ENCODE measurements around the gene TUSC2.
"Not testable (repeated sequence)": the region's sequence is repeated elsewhere in the genome, so short reads cannot be mapped to it uniquely, and the experiment has no call there.

Gene TUSC2

DNA sequence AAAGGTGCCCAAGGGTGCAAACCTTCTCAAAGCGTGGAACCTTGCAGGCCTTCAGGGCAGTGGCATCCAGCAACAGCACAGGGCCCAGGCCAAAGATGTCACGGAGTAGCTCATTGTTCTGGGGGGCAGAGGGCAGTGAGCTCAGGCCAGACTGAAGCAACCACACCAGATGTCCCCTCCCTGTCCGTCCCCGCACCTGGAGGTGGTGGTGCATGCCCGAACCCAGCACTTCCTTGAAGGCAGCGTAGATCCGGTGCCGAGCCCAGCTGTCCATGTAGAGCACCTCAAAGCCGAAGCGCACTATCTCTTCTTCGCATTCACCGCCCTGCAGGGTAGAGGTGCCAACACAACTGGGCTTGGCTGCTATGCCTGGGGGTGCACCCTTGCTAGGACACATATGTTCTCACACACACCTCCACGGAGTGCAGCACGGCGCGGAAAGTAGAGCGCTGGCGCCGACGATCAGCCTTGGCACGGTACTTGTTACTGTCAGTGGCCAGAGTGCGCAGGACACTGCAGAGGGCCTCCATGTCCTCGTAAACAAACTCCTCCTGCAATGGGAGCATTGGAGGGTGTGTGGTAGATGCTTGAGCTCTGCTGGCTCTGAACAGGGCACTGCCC is 39.5 kb downstream of the TUSC2 start:
- in situ Hi-C loops (cut with HindIII; ENCODE audit: low pct_ligation_motif_present, low pct_unique_long_range_greater_than_20kb, low sequenced_read_pairs), result no loop called here
- DNase-seq, result no peak

DNA sequence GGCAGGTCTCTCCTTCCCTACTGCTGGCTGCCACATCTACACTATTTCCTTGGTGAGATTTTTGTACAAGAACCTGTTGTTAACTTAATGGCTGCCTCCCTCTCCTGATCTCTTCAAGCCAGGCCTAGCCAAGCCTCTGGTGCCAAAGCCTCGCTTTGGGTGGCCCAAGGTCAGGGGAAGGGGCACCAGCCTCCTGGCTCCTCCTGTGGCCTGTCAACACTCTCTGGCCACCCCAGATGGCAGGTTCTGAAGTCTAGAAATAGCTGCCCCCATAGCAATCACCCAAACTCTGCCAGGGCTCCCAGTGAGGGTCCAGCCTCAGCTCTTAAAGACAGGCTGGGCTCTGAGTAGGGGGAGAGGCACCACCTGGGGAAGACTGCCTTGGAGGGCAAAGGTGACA is 40.8 kb downstream of the TUSC2 start:
- DNase-seq, result no peak
- in situ Hi-C loops (cut with HindIII; ENCODE audit: low pct_ligation_motif_present, low pct_unique_long_range_greater_than_20kb, low sequenced_read_pairs), result no loop called here

DNA sequence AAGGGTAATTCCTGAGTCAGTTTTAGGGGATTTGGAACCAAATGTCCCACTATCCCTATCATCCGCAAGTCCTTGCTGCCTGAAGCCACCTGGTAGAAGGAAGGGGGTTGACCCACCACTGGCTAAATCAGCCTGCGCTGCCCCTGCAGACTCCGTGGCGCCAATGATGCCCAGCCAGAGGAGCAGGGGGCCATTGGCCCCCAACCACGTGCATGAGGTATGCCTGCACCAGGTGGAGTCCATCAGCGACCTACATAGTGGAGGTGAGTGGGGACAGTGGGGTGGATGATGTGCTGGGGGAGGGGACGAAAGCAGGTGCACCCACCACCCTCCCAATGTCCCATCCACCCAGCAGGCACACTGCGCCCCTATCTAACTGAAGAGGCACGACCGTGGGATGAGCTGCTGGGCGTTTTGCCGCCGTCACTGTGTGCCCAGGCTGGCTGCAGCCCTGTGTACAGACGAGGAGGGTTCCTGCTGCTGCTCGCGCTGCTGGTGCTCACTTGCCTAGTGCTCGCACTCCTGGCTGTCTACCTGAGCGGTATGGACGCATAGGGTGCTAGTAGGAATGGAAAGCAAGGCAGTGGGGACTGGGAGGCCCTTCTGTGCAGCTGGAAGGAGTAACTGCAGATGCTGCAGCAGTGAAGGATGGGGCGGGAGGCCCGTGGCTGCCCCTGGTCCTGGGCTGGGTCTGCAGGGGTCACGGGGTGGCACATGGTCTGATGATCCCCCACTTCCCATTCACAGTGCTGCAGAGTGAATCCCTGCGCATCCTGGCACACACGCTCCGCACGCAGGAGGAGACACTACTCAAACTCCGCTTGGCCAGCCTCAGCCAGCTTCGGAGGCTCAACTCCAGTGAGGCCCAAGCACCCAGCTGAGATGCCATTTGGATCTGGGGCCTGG is 41.4 kb downstream of the TUSC2 start:
- in situ Hi-C loops (cut with HindIII; ENCODE audit: low pct_ligation_motif_present, low pct_unique_long_range_greater_than_20kb, low sequenced_read_pairs), result no loop called here
- no peak for DNase-seq

DNA sequence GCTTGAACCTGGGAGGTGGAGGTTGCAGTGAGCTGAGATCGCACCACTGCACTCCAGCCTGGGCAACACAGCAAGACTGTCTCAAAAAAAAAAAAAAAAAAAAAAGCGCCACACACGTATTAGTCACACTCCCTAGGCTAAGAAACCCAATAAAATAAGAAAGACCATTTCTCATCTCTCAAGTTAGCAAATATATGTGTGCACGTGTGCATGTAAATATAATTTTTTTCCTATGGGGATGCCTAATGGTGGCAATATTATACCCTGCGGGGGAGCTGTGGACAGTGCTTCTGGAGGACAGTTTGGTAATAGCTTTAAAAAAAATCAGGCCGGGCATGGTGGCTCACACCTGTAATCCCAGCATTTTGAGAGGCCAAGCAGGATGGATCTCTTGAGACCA is 43.9 kb downstream of the TUSC2 start:
- in situ Hi-C loops (cut with HindIII; ENCODE audit: low pct_ligation_motif_present, low pct_unique_long_range_greater_than_20kb, low sequenced_read_pairs); DNase-seq: not testable (repeated sequence)

- in situ Hi-C loops (cut with HindIII; ENCODE audit: low pct_ligation_motif_present, low pct_unique_long_range_greater_than_20kb, low sequenced_read_pairs), result no loop called here
- no peak for DNase-seq
Observed at GRCh38 chr3:50279255-50280016, 48.6 kb downstream of the TUSC2 start.

DNA sequence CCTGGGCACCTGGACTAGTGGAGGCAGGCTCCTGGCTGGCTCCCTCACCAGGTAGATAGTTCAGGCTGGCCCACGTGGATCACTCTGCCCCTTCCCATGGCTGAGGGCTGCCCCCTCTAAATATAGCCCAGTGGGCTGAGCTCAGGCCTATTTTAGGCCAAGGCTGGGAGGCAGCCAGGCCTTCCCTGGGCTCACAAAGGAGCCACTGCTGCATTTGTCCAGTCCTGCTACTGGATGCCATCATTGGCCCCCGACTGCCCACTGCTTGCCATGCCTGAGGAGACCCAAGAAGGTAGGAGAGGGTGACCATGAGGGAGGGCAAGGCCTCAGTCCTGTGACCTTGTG is 49.2 kb downstream of the TUSC2 start, which contains the start of gene LSMEM2:
LSMEM2 (plus strand) TSS at position 208 of the 345 bp plus-strand sequence; CDS start at position 235, 27 bp downstream.
- DNase-seq, result no peak
- in situ Hi-C loops (cut with HindIII; ENCODE audit: low pct_ligation_motif_present, low pct_unique_long_range_greater_than_20kb, low sequenced_read_pairs), result no loop called here

GRCh38 chr3:50278123-50278879 is 49.7 kb downstream of the TUSC2 start:
- no peak for DNase-seq
- in situ Hi-C loops (cut with HindIII; ENCODE audit: low pct_ligation_motif_present, low pct_unique_long_range_greater_than_20kb, low sequenced_read_pairs), result no loop called here

- in situ Hi-C loops (cut with HindIII; ENCODE audit: low pct_ligation_motif_present, low pct_unique_long_range_greater_than_20kb, low sequenced_read_pairs), result no loop called here
Observed at GRCh38 chr3:50276762-50277101, 51.3 kb downstream of the TUSC2 start.

DNA sequence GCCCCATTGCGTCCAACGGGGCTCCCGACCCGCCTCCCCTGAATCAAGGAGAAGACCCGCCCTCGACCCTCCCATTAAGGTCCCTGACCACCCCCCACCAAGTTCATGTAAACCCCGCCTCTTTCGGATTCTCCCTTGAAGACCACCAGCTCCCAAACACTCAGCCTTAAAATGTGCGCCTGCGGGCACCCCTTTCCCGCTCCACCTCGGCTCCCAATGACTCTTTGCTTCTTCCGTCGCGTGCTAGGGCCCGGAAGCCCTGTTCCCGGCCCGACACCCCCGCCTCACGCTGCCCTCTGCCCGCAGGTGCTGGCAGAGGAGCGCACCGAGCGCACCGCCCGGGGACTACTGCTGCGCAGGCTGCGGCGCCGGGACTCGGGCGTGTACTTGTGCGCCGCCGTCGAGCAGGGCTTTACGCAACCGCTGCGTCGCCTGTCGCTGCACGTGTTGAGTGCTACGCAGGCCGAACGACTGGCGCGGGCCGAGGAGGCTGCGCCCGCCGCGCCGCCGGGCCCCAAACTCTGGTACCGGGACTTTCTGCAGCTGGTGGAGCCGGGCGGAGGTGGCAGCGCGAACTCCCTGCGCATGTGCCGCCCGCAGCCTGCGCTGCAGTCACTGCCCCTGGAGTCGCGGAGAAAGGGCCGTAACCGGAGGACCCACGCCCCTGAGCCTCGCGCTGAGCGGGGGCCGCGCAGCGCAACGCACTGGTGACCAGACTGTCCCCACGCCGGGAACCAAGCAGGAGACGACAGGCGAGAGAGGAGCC is 51.8 kb downstream of the TUSC2 start:
- DNase-seq, result no peak

More at GRCh38 chr3:50276762-50277101, 51.3 kb downstream of the TUSC2 start:
- DNase-seq, result no peak

GRCh38 chr3:50275141-50275995 is 52.7 kb downstream of the TUSC2 start:
- DNase-seq, result no peak
- in situ Hi-C loops (cut with HindIII; ENCODE audit: low pct_ligation_motif_present, low pct_unique_long_range_greater_than_20kb, low sequenced_read_pairs), result no loop called here

More for the DNA sequence above, 51.8 kb downstream of the TUSC2 start:
- in situ Hi-C loops (cut with HindIII; ENCODE audit: low pct_ligation_motif_present, low pct_unique_long_range_greater_than_20kb, low sequenced_read_pairs), result no loop called here
